ENCODE results near the gene FGF12. TPM values are rescaled to one million over a fixed set of nuclear protein-coding genes. Genes with fewer than 3 reads are reported as not detected.

Gene FGF12
- total and polyA plus RNA-seq, 10 donors, result 3.7 to 53.3 (median 19.1) TPM

- H3K27me3 ChIP-seq (replicated peaks in 1 of 7), result peaks cover 0 to 16% (median 0%) of the 10 kb centered on the region in 7 donors
- DNase-seq, result no peak
- WGBS, 5 donors, result 53 to 60% (median 58%) methylated on average over 10 of the region's 10 CpGs
- intact Hi-C loops (cut with DNase I; ENCODE audit: low total_unique reads), result loop anchor here (10.0 kb wide), 1 partner anchor 1031 kb away; no protein-coding TSS in a partner anchor
- no peak for TF ChIP-seq CTCF (IDR thresholded peaks at IDR 0.05 in 8 of 11, conservative IDR thresholded peaks at IDR 0.05 in 3 of 11)
- TF ChIP-seq POLR2A (IDR thresholded peaks at IDR 0.05), result no peak
- no peak for TF ChIP-seq POLR2AphosphoS5 (IDR thresholded peaks at IDR 0.05)
- H3K9me3 ChIP-seq, result no peaks in the 10 kb centered on the region
- peaks cover 0 to 11% (median 0%) of the 10 kb centered on the region in 6 donors for H3K4me1 ChIP-seq
- no peaks in the 10 kb centered on the region for H3K36me3 ChIP-seq
- no peak overlapping the region for H3K4me3 ChIP-seq
- no peak overlapping the region for H3K27ac ChIP-seq
Measured at GRCh38 chr3:192445770-192446644, 281.3 kb downstream of the FGF12 start.

GRCh38 chr3:192444791-192445106 lies 282.6 kb downstream of the FGF12 start:
- no peak for DNase-seq
- intact Hi-C loops (cut with DNase I; ENCODE audit: low total_unique reads), result loop anchor here (10.0 kb wide), 1 partner anchor 1030 kb away; no protein-coding TSS in a partner anchor
- WGBS, 5 donors, result 31 to 32% (median 32%) methylated on average over 4 of the region's 4 CpGs
- TF ChIP-seq CTCF (IDR thresholded peaks at IDR 0.05 in 8 of 11, conservative IDR thresholded peaks at IDR 0.05 in 3 of 11) (peak in 5 of 11 experiments; percentile 8 to 42 (median 27)), POLR2AphosphoS5 (IDR thresholded peaks at IDR 0.05) (no peak), POLR2A (IDR thresholded peaks at IDR 0.05) (no peak)
- Histone ChIP-seq H3K4me3 (no peak overlapping the region), H3K9me3 (no peaks in the 10 kb centered on the region), H3K27ac (no peak overlapping the region), H3K27me3 (replicated peaks in 1 of 7) (peaks cover 0 to 16% (median 0%) of the 10 kb centered on the region in 7 donors), H3K4me1 (peaks cover 0 to 11% (median 0%) of the 10 kb centered on the region in 6 donors), H3K36me3 (no peaks in the 10 kb centered on the region)

- Histone ChIP-seq H3K4me1 (peaks cover 0 to 11% (median 0%) of the 10 kb centered on the region in 6 donors), H3K27ac (peak overlapping the region in 6 of 8 donors; percentile 29 to 49 (median 44)), H3K36me3 (no peaks in the 10 kb centered on the region), H3K9me3 (no peaks in the 10 kb centered on the region), H3K4me3 (no peak overlapping the region), H3K27me3 (replicated peaks in 1 of 7) (peaks cover 0 to 15% (median 0%) of the 10 kb centered on the region in 7 donors)
- 12 to 20% (median 16%) methylated on average over 12 of the region's 12 CpGs for WGBS, 5 donors
- TF ChIP-seq CTCF (IDR thresholded peaks at IDR 0.05 in 8 of 11, conservative IDR thresholded peaks at IDR 0.05 in 3 of 11) (peak; percentile 74 to 97 (median 84)), POLR2A (IDR thresholded peaks at IDR 0.05) (no peak), POLR2AphosphoS5 (IDR thresholded peaks at IDR 0.05) (peak in 1 of 3 donors; percentile 42)
- peak; percentile 88 for DNase-seq
- intact Hi-C loops (cut with DNase I; ENCODE audit: low total_unique reads), result loop anchor here (10.0 kb wide), 1 partner anchor 1029 kb away; no protein-coding TSS in a partner anchor
Measured at GRCh38 chr3:192444096-192444790, 283.1 kb downstream of the FGF12 start.

- Histone ChIP-seq H3K27ac (no peak overlapping the region), H3K4me1 (no peaks in the 10 kb centered on the region), H3K36me3 (no peaks in the 10 kb centered on the region), H3K27me3 (replicated peaks in 1 of 7) (no peaks in the 10 kb centered on the region), H3K4me3 (no peak overlapping the region), H3K9me3 (no peaks in the 10 kb centered on the region)
- intact Hi-C loops (cut with DNase I; ENCODE audit: low total_unique reads), result no loop called here
- WGBS, 5 donors, result 58 to 86% (median 73%) methylated on average over 3 of the region's 3 CpGs
- DNase-seq, result no peak
- no peak for TF ChIP-seq CTCF (IDR thresholded peaks at IDR 0.05 in 8 of 11, conservative IDR thresholded peaks at IDR 0.05 in 3 of 11)
- TF ChIP-seq POLR2A (IDR thresholded peaks at IDR 0.05), result no peak
- no peak for TF ChIP-seq POLR2AphosphoS5 (IDR thresholded peaks at IDR 0.05)
Measured at GRCh38 chr3:192435241-192435640, 292.1 kb downstream of the FGF12 start.
